Hepatocyte (in vitro differentiated cells): ENCODE measurements around the gene ELAVL2. TPM values are rescaled to one million over a fixed set of nuclear protein-coding genes. Genes with fewer than 3 reads are reported as not detected.

ENCODE experiments used
- DNase-seq: peaks from one replicate; pipeline ENCODE4 v3.0.0-alpha.2; 2016; ENCODE audit warnings: low spot score
- H2AFZ ChIP-seq: fragments of 200-600 bp; sonication (generic); 2 replicates; pipeline ENCODE4 v1.6.0; 2016; ENCODE audit warnings: antibody characterized with exemption, mild to moderate bottlenecking
- H3K27ac ChIP-seq: fragments of 200-600 bp; sonication (generic); 2 replicates; pipeline ENCODE4 v1.5.1; 2016; ENCODE audit warnings: mild to moderate bottlenecking
- H3K27me3 ChIP-seq: fragments of 200-600 bp; sonication (generic); 2 replicates; pipeline ENCODE4 v1.6.1; 2016
- H3K36me3 ChIP-seq: fragments of 200-600 bp; sonication (generic); replicated peaks from 2 replicates; pipeline ENCODE4 v1.5.1; 2016; ENCODE audit warnings: low read depth; ENCODE audit not compliant: insufficient read depth
- H3K4me1 ChIP-seq: fragments of 200-600 bp; sonication (generic); 2 replicates; pipeline ENCODE4 v1.5.1; 2016; ENCODE audit warnings: mild to moderate bottlenecking, moderate library complexity; ENCODE audit not compliant: insufficient read depth
- H3K4me2 ChIP-seq: fragments of 200-600 bp; sonication (generic); 2 replicates; pipeline ENCODE4 v1.6.0; 2016
- H3K4me3 ChIP-seq: fragments of 200-600 bp; sonication (generic); 2 replicates; pipeline ENCODE4 v1.5.1; 2016; ENCODE audit warnings: mild to moderate bottlenecking
- H3K79me2 ChIP-seq: fragments of 200-600 bp; sonication (generic); 2 replicates; pipeline ENCODE4 v1.6.0; 2017; ENCODE audit warnings: mild to moderate bottlenecking
- H3K9me2 ChIP-seq: fragments of 200-600 bp; sonication (generic); replicated peaks from 2 replicates; pipeline ENCODE4 v1.6.0; 2017; ENCODE audit warnings: mild to moderate bottlenecking; ENCODE audit not compliant: insufficient read depth
- H3K9me3 ChIP-seq: fragments of 200-600 bp; sonication (generic); 2 replicates; pipeline ENCODE4 v1.5.1; 2016; ENCODE audit warnings: low read depth, mild to moderate bottlenecking
- H4K20me1 ChIP-seq: fragments of 200-600 bp; sonication (generic); 2 replicates; pipeline ENCODE4 v1.6.0; 2016; ENCODE audit warnings: mild to moderate bottlenecking; ENCODE audit not compliant: insufficient read depth, poor library complexity, severe bottlenecking
- EZH2 ChIP-seq: fragments of 200-600 bp; sonication (generic); IDR thresholded peaks from 2 replicates; pipeline ENCODE4 v1.6.1; 2016; ENCODE audit warnings: antibody characterized with exemption, mild to moderate bottlenecking, borderline replicate concordance
- EZH2phosphoT487 ChIP-seq: fragments of 200-600 bp; sonication (generic); IDR thresholded peaks from one replicate; pipeline ENCODE4 v1.6.1; 2018; ENCODE audit warnings: antibody characterized with exemption, mild to moderate bottlenecking, low read depth, moderate library complexity; ENCODE audit not compliant: unreplicated experiment, severe bottlenecking
- WGBS: methylation state at CpG from one replicate; pipeline ENCODE4 v1.1.6; 2016; ENCODE audit warnings: low lambda C conversion rate; ENCODE audit errors: missing lambda C conversion rate; 5-methylcytosine and 5-hydroxymethylcytosine counted together
- polyA plus RNA-seq: library from polyadenylated mRNA; unstranded; fragments of >200 nt; fragmentation: Nextera tagmentation; extraction: Ambion mirVana; gene quantifications from 2 replicates; pipeline ENCODE4 v1.2.1, GENCODE V29; 2016
- total RNA-seq: library from RNA; depleted of rRNA; stranded (reverse); fragments of >200 nt; gene quantifications from 2 replicates; pipeline ENCODE4 v1.2.3, GENCODE V29; 2014
- TF ChIP-seq, protein P1 (sequence below): fragments of 200-600 bp; sonication (generic); IDR thresholded peaks from 2 replicates; pipeline ENCODE4 v1.5.1; 2016; ENCODE audit warnings: antibody characterized with exemption, mild to moderate bottlenecking; ENCODE audit not compliant: poor library complexity

The ELAVL2 gene
- total and polyA plus RNA-seq, 2 experiments from 2014 or later: 0.93 TPM; not detected in 1

DNA sequence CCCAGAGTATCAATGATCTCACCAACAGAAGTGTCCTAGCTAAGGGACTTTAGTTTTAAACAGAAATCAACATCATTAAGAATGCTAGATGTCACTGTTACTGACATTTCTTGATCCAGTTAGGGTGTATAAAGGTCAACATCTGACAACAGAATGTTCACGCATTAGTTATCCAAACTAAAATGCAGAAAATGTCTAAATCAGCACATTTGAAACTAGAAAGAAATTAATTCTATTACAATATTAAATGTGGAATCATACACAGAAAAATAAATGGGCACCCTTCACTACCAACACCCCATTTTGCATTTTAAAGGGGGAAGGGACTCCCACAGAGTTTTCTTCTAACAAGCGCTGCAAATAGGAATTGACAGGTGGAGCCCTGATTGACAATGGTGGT, 24.5 kb downstream of the ELAVL2 start:
- Histone ChIP-seq H4K20me1 (no peaks in the 10 kb centered on the region), H3K4me1 (no peaks in the 10 kb centered on the region), H3K79me2 (no peaks in the 10 kb centered on the region), H3K4me3 (no peak overlapping the region), H3K27me3 (no peaks in the 10 kb centered on the region), H3K27ac (no peak overlapping the region), H3K4me2 (no peak overlapping the region), H2AFZ (no peak overlapping the region), H3K9me2 (no peaks in the 10 kb centered on the region), H3K9me3 (no peaks in the 10 kb centered on the region), H3K36me3 (no peaks in the 10 kb centered on the region)
- no peak for TF ChIP-seq EZH2
- no peak for TF ChIP-seq EZH2phosphoT487
- TF ChIP-seq, protein P1, sequence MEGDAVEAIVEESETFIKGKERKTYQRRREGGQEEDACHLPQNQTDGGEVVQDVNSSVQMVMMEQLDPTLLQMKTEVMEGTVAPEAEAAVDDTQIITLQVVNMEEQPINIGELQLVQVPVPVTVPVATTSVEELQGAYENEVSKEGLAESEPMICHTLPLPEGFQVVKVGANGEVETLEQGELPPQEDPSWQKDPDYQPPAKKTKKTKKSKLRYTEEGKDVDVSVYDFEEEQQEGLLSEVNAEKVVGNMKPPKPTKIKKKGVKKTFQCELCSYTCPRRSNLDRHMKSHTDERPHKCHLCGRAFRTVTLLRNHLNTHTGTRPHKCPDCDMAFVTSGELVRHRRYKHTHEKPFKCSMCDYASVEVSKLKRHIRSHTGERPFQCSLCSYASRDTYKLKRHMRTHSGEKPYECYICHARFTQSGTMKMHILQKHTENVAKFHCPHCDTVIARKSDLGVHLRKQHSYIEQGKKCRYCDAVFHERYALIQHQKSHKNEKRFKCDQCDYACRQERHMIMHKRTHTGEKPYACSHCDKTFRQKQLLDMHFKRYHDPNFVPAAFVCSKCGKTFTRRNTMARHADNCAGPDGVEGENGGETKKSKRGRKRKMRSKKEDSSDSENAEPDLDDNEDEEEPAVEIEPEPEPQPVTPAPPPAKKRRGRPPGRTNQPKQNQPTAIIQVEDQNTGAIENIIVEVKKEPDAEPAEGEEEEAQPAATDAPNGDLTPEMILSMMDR: no peak
- WGBS: 95% methylated on average over 2 of the region's 2 CpGs
- no peak for DNase-seq

DNA sequence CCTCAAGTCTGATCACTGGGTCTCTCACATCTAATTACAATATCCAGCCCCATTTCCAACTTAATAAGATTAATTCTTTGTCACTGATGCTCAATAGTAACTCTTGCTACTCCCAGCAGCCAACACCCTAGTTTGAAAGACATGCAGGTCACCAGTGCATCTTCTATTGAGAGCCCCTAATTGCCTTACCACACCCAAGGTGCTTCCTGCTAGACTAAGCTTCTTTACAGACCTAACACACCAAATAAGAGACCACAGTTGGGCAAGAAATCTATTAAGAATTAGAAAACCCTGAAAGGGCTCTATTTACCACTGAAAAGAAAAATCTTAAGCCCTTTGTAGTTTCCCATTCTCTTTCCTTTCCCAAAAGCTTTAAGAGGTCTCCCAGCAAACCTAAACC, 26.5 kb downstream of the ELAVL2 start:
- no peak for DNase-seq
- H2AFZ ChIP-seq: no peak overlapping the region
- no peaks in the 10 kb centered on the region for H3K4me1 ChIP-seq

DNA sequence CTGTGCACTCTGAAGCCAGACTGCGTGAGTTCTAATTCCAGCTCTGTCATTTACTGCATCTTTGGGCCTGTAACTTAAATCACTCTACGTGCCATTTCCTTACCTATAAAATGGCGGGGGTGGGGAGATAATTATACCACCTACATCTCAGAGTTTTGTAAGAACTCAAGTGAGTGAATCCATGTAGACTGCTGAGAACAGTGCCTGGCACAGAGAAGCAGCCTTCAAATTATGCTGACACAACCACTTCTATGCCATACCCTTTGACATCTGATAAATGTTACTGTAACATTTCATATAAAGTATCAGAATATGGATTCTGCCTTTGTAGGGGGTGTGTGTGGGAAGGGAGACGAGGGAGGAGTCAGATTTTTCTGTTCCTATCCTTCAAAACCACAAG, 27.7 kb downstream of the ELAVL2 start:
- Histone ChIP-seq H3K36me3 (no peaks in the 10 kb centered on the region), H3K27ac (no peak overlapping the region), H2AFZ (no peak overlapping the region), H3K9me3 (no peaks in the 10 kb centered on the region), H4K20me1 (no peaks in the 10 kb centered on the region), H3K4me1 (no peaks in the 10 kb centered on the region), H3K27me3 (no peaks in the 10 kb centered on the region), H3K79me2 (no peaks in the 10 kb centered on the region), H3K4me2 (no peak overlapping the region), H3K4me3 (no peak overlapping the region), H3K9me2 (no peaks in the 10 kb centered on the region)
- no peak for DNase-seq
- TF ChIP-seq EZH2 (no peak), EZH2phosphoT487 (no peak)
- TF ChIP-seq, protein P1: no peak
- WGBS: 85% methylated on average over 4 of the region's 4 CpGs

More for the DNA sequence above, 26.5 kb downstream of the ELAVL2 start:
- no peaks in the 10 kb centered on the region for H3K9me3 ChIP-seq
- no peaks in the 10 kb centered on the region for H3K36me3 ChIP-seq
- H3K9me2 ChIP-seq: no peaks in the 10 kb centered on the region
- H3K27ac ChIP-seq: no peak overlapping the region
- no peaks in the 10 kb centered on the region for H3K79me2 ChIP-seq
- H3K27me3 ChIP-seq: no peaks in the 10 kb centered on the region
- TF ChIP-seq EZH2phosphoT487: no peak
- TF ChIP-seq, protein P1: no peak
- TF ChIP-seq EZH2: no peak
- H3K4me2 ChIP-seq: no peak overlapping the region
- H3K4me3 ChIP-seq: no peak overlapping the region
- H4K20me1 ChIP-seq: no peaks in the 10 kb centered on the region

DNA sequence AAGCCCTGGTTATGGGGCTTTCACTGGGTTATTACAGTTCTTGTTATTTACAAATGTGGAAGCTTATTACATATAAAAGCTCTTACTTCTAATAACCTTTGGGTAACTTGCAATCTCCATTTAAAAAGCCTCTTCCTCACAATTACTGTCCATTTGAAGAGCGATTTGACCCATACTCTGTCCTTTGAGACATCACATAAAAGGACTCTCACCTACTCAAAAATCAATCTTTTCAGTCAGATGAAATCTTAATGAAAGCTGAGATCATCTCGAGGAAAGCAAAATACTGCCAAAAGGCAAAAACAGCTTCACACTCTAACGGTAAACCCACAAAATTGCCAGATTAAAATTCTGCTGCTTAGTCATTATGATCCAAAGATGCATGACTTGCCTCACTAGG, 29.8 kb downstream of the ELAVL2 start:
- Histone ChIP-seq H3K9me2 (no peaks in the 10 kb centered on the region), H3K9me3 (no peaks in the 10 kb centered on the region), H3K79me2 (no peaks in the 10 kb centered on the region), H3K4me1 (no peaks in the 10 kb centered on the region), H4K20me1 (no peaks in the 10 kb centered on the region), H3K27ac (no peak overlapping the region), H3K27me3 (no peaks in the 10 kb centered on the region), H3K4me3 (no peak overlapping the region), H3K4me2 (no peak overlapping the region), H3K36me3 (no peaks in the 10 kb centered on the region), H2AFZ (no peak overlapping the region)
- WGBS: 87% methylated on average over 3 of the region's 3 CpGs
- no peak for DNase-seq
- TF ChIP-seq EZH2phosphoT487: no peak
- TF ChIP-seq, protein P1: no peak
- TF ChIP-seq EZH2: no peak
